HepG2 (cell line): Measurements from ENCODE around the gene FBXO41. TPM values are rescaled to one million over a fixed set of nuclear protein-coding genes. Genes with fewer than 3 reads are reported as not detected.

Experiments
- DNMT3B ChIP-seq: conservative IDR thresholded peaks from 2 replicates; pipeline ENCODE4 v1.6.1; 2016; ENCODE audit warnings: missing biosample characterization, control low read depth
- FOXA3 ChIP-seq: IDR thresholded peaks from 2 replicates; pipeline ENCODE4 v1.6.1; 2016; ENCODE audit warnings: missing genetic modification reagents, missing compliant biosample characterization
- GLMP ChIP-seq: sonication (generic); formaldehyde crosslinking; IDR thresholded peaks from 2 replicates; pipeline ENCODE4 v1.9.0; 2021; ENCODE audit warnings: missing genetic modification reagents, mild to moderate bottlenecking, borderline replicate concordance
- HDAC6 ChIP-seq: fragments of 200-600 bp; sonication (generic); IDR thresholded peaks from 2 replicates; pipeline ENCODE4 v1.7.0; 2017; ENCODE audit warnings: mild to moderate bottlenecking, antibody characterized with exemption, low read length, low read depth
- MNT ChIP-seq: fragments of 450-650 bp; IDR thresholded peaks from 2 replicates; pipeline ENCODE4 v1.6.1; 2016
- NFE2 ChIP-seq: sonication (generic); formaldehyde crosslinking; IDR thresholded peaks from 2 replicates; pipeline ENCODE4 v1.4.0; 2020; ENCODE audit warnings: missing genetic modification reagents
- NR2F1 ChIP-seq, 2 experiments: fragments of 450-650 bp in 1 of 2; formaldehyde crosslinking in 1 of 2; IDR thresholded peaks; 2 replicates each; pipeline versions ENCODE4 v1.5.0 to v1.6.1; 2016 to 2020; ENCODE audit warnings: mild to moderate bottlenecking in 1 of 2, missing compliant biosample characterization in 1 of 2, missing genetic modification reagents in 1 of 2, moderate library complexity in 1 of 2
- RAD21 ChIP-seq: fragments of 450-650 bp; formaldehyde crosslinking; IDR thresholded peaks from 2 replicates; pipeline ENCODE4 v1.5.0; 2020; ENCODE audit warnings: mild to moderate bottlenecking
- SALL1 ChIP-seq: sonication (generic); formaldehyde crosslinking; IDR thresholded peaks from 2 replicates; pipeline ENCODE4 v1.8.0; 2022; ENCODE audit warnings: mild to moderate bottlenecking, missing genetic modification reagents
- SAP130 ChIP-seq: IDR thresholded peaks from 2 replicates; pipeline ENCODE4 v1.6.1; 2016; ENCODE audit warnings: low read depth
- TEAD3 ChIP-seq: optimal IDR thresholded peaks from 2 replicates; pipeline ENCODE3; 2016; ENCODE audit warnings: borderline replicate concordance
- TFAP4 ChIP-seq: sonication (generic); IDR thresholded peaks from 2 replicates; pipeline ENCODE4 v1.6.1; 2016; ENCODE audit warnings: low read depth, borderline replicate concordance
- ZNF207 ChIP-seq: fragments of 450-650 bp; IDR thresholded peaks from 2 replicates; pipeline ENCODE4 v1.6.1; 2016; ENCODE audit warnings: antibody characterized with exemption, borderline replicate concordance
- ZNF24 ChIP-seq: fragments of 450-650 bp; IDR thresholded peaks from 2 replicates; pipeline ENCODE4 v1.6.1; 2017; ENCODE audit warnings: antibody characterized with exemption, mild to moderate bottlenecking
- ZNF512B ChIP-seq: sonication (generic); formaldehyde crosslinking; IDR thresholded peaks from 2 replicates; pipeline ENCODE4 v1.5.1; 2020; ENCODE audit warnings: missing genetic modification reagents, mild to moderate bottlenecking, borderline replicate concordance
- ZNF574 ChIP-seq: sonication (generic); formaldehyde crosslinking; IDR thresholded peaks from 2 replicates; pipeline ENCODE4 v1.4.0; 2020; ENCODE audit warnings: missing genetic modification reagents
- ZNF614 ChIP-seq: IDR thresholded peaks from 2 replicates; pipeline ENCODE4 v1.6.1; 2018; ENCODE audit warnings: missing biosample characterization, missing genetic modification reagents, inconsistent platforms, borderline replicate concordance
- ZNF639 ChIP-seq: conservative IDR thresholded peaks from 2 replicates; pipeline ENCODE4 v1.6.1; 2018; ENCODE audit warnings: missing genetic modification reagents
- ZNF841 ChIP-seq: sonication (generic); formaldehyde crosslinking; IDR thresholded peaks from 2 replicates; pipeline ENCODE4 v1.8.1; 2023; ENCODE audit warnings: missing genetic modification reagents, borderline replicate concordance
- polyA plus RNA-seq, 8 experiments: library from polyadenylated mRNA; depleted of rRNA in 3 of 8; stranded (reverse) in 7 of 8; unstranded in 1 of 8; fragments of >200 nt; fragmentation: Illumina TruSeq in 4 of 8; extraction: Trizol in 4 of 8; gene quantifications; 2 replicates each; pipeline versions ENCODE4 v1.2.1 to v1.2.3, GENCODE V29; 2011 to 2016; ENCODE audit warnings: low read depth in 4 of 8, missing spikeins in 1 of 8, mixed read lengths in 1 of 8; ENCODE audit not compliant: insufficient read depth in 1 of 8
- total RNA-seq, 5 experiments: library from RNA; depleted of rRNA; stranded (reverse); fragments of >200 nt; fragmentation: Illumina TruSeq; extraction: Trizol; gene quantifications; 2 replicates each; pipeline ENCODE4 v1.2.3, GENCODE V29; 2016; ENCODE audit warnings: low read depth in 1 of 5

FBXO41 gene
- total and polyA plus RNA-seq, 2 of the 13 experiments (the other 11 are each of a cell fraction or from before 2014, with no cell fraction given), result 4.2 to 10.3 TPM

- TF ChIP-seq ZNF512B (CRISPR knock-in tag) (no peak), ZNF207 (no peak), SAP130 (CRISPR knock-in tag) (peak; percentile 39; the same call in 1 of the 2 replicates), ZNF614 (CRISPR knock-in tag) (no peak), NR2F1 (CRISPR knock-in tag; IDR thresholded peaks at IDR 0.05) (no peak), HDAC6 (no peak), ZNF574 (CRISPR knock-in tag) (peak; percentile 36; the same call in 1 of the 2 replicates), SALL1 (CRISPR knock-in tag) (no peak), NFE2 (CRISPR knock-in tag) (no peak), DNMT3B (CRISPR knock-in tag) (no peak), TFAP4 (no peak), ZNF24 (no peak), FOXA3 (CRISPR knock-in tag) (0 out of 2 replicates have a peak, but pooled peaks have one; percentile 14), ZNF841 (CRISPR knock-in tag) (no peak), ZNF639 (CRISPR knock-in tag) (no peak), MNT (no peak), TEAD3 (CRISPR knock-in tag) (peak; percentile 29), GLMP (CRISPR knock-in tag) (no peak), RAD21 (CRISPR knock-in tag) (peak; percentile 59; the same call in 1 of the 2 replicates)
These were observed 6.0 kb upstream of the FBXO41 start (continued) for GRCh38 chr2:73290049-73290839.
